ENCODE data around the gene ACBD3.
"Not testable (repeated sequence)": the region's sequence is repeated elsewhere in the genome, so short reads cannot be mapped to it uniquely, and the experiment has no call there.

ACBD3 gene

DNA sequence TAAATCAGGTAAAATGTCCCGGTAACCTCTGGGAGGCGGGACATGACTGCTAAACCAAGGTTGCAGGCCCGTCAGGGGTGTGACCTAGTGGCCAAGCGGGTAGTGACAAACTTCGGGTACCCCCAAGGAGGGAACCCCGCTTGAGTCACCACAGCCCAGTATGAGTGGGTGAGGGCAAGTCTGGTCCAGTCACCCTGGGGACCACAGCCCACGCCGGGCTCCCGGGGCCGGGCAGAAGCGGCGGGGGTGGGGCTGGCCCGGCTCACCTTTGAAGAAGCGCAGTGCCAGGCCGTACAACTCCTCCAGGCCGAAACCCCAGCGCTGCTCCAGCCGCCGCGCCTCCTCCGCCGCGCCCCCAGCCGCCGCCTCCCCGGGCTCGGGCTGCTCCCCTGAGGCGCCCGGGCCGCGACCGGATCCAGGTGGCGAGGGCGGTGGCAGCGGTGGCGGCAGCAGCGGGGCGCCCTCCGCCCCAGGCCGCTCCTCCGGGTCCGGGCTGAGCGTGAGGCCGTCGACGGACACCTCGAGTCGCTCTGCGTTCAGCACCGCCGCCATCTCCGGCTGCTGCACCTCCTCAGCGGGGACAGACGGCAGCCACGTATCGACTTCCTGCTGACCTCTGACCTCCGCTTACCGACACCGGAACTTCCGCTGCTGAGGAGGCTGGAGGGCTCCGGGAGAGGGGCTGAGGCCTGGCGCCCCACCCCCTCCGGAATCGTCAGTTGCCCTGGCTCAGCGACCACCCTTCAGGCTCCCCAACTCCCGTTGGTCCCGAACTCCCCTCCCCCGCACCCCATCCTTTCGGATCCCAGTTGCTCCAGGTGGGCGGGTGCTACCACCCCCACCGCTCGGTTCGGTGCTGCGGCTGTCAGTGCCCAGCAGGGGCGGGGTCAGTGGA, at the start of gene ACBD3:
Gene ACBD3 (minus strand): TSS at position 618 of the 895 bp plus-strand sequence. CDS start 66 bp downstream, at position 552.
- peak; percentile 72 to 75 for DNase-seq (ENCODE audit: low read depth in 2 of 2)

DNA sequence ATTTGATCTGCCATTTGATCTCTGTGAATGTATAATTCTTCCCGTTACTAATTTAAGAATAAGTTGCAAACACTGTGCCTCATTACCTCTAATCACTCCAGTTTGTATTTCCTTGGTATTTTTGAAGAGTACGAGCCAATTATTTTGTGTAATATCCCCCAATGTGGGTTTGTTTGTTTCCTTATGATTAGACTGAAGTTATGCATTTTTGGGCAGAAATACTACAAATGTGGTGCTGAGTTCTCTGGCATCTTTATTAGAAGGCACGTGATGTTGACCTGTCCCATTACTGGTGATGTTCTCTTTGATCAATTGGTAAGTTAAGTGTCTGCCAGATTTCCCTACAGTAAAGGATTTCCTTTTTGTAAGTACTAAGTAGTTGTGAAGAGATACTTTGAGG, 47.3 kb upstream of the ACBD3 start:
- no peak for DNase-seq (ENCODE audit: low read depth in 2 of 2)

- DNase-seq (ENCODE audit: low read depth in 2 of 2) = no peak
Measured at GRCh38 chr1:226233293-226233692, 46.8 kb upstream of the ACBD3 start.

- DNase-seq (ENCODE audit: low read depth in 2 of 2) = no peak
Measured at GRCh38 chr1:226226601-226227000, 40.1 kb upstream of the ACBD3 start.

- no peak for DNase-seq (ENCODE audit: low read depth in 2 of 2)
Measured at GRCh38 chr1:226223786-226224244, 37.3 kb upstream of the ACBD3 start.

DNA sequence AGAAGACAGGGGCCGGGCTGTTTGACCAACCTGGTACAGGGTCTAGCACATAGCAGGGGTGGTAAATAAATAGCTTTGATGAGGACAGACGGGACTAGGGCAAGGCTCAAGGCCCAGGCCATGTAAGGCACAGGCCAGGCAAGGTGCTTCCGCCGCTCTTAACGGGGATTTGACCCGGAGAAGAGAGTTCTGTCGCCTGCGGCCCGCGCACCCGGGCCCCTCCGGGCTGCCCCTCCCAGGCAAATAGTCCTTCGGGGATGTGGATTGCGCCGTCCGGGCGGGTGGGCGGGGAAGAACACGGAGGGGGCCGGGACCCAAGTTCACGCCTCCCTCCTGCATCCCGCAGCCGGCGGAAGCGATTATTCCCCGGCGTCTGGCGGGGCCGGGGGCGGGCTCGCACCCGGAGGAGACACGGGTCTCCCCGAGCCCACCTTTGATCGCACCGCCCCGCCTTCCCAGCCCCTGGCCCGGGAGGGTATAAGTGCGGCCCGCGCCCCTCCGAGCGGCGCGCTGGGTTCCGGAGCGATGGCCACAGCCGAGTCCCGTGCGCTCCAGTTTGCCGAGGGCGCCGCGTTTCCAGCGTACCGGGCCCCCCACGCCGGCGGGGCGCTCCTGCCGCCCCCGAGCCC, 36.7 kb upstream of the ACBD3 start, which contains the start of gene MIXL1:
Gene MIXL1 (plus strand): TSS at position 508 of the 629 bp plus-strand sequence. CDS start 18 bp downstream, at position 526.
- DNase-seq (ENCODE audit: low read depth in 2 of 2) = no peak

DNA sequence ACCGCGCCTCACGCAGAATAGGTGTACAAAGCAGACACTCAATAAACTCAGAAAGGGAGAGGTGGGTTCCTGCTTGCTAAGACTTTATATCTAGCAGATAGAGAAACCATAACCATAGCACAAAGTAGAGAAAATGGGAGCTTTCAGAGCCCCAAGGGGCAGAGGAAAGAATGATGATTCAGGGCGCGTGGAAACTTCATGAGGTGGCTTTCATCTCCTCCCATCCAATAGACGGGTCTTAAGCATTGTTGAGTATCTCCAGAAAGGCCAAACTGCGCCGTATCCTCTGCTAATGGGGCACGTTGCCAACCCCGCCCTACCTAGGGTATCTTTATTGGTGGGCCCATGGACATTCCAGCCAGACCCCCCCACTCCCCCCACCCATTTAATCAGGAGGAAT, 36.1 kb upstream of the ACBD3 start:
- no peak for DNase-seq (ENCODE audit: low read depth in 2 of 2)

GRCh38 chr1:226220473-226221189, 34.1 kb upstream of the ACBD3 start:
- no peak for DNase-seq (ENCODE audit: low read depth in 2 of 2)

DNA sequence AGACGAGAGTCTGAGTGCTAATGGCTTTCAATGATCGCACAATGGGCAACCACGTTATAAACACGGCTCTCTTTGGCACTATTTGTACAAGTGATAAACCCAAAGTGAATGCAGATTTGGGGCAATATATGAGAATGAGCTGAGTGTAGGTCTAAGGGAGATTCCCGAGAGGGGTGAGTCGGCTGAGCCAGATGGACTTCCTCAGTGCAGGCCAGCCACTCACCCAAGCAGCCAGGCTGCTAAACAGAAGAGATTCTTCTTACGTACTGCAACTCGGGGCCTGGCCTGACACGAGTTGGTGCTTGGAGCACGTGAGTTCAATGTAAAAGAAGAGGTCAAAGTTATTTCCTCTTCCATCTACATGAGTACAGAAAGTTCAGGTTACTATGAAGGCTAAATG, 30.7 kb upstream of the ACBD3 start:
- DNase-seq (ENCODE audit: low read depth in 2 of 2) = no peak

GRCh38 chr1:226216056-226216455, 29.5 kb upstream of the ACBD3 start:
- DNase-seq (ENCODE audit: low read depth in 2 of 2) = no peak

- DNase-seq (ENCODE audit: low read depth in 2 of 2) = no peak
Measured at GRCh38 chr1:226215239-226215638, 28.7 kb upstream of the ACBD3 start.

GRCh38 chr1:226212545-226212944, 26.0 kb upstream of the ACBD3 start:
- DNase-seq (ENCODE audit: low read depth in 2 of 2) = no peak

- DNase-seq (ENCODE audit: low read depth in 2 of 2) = no peak
Measured at GRCh38 chr1:226211181-226211821, 24.8 kb upstream of the ACBD3 start.

GRCh38 chr1:226210571-226211176, 24.1 kb upstream of the ACBD3 start:
- no peak for DNase-seq (ENCODE audit: low read depth in 2 of 2)

GRCh38 chr1:226209307-226210059, 22.9 kb upstream of the ACBD3 start:
- DNase-seq (ENCODE audit: low read depth in 2 of 2) = no peak

DNA sequence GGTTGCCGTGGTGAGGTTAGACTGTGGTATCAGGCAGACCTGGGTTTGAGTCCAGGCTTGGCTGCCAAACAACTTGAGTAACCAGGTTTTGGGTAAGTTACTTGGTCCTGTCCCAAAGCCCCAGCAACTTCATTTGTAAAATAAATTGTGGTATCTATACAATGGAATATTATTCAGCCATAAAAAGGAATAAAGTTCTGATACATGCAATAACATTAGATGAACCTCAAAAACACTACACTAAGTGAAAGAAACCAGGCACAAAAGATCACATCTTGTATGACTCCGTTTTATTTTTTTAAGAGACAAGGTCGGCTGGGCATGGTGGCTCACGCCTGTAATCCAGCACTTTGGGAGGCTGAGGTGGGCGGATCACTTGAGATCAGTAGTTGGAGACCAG, 20.5 kb upstream of the ACBD3 start:
- DNase-seq (ENCODE audit: low read depth in 2 of 2) = no peak

- DNase-seq (ENCODE audit: low read depth in 2 of 2) = no peak
Measured at GRCh38 chr1:226204198-226204597, 17.7 kb upstream of the ACBD3 start.

- no peak for DNase-seq (ENCODE audit: low read depth in 2 of 2)
Measured at GRCh38 chr1:226203655-226204054, 17.1 kb upstream of the ACBD3 start.

DNA sequence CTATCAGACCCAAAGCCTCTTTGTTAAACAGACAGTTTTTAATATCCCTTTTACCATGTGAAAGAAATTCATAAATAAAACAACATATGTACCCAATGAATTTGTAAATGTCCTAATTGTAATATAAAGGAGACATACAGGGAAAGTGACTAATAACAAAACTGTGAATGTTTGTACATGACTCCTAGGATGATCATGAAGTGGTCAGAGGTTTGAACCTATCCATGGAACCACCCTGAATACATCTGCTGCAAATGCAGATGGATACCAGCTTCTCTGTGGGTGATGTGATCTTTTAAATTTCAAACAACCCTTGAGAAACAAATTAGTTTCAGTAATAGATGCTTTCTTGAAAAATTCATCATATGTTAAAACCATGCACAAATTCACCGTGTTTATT, 16.7 kb upstream of the ACBD3 start:
- DNase-seq (ENCODE audit: low read depth in 2 of 2) = no peak

DNA sequence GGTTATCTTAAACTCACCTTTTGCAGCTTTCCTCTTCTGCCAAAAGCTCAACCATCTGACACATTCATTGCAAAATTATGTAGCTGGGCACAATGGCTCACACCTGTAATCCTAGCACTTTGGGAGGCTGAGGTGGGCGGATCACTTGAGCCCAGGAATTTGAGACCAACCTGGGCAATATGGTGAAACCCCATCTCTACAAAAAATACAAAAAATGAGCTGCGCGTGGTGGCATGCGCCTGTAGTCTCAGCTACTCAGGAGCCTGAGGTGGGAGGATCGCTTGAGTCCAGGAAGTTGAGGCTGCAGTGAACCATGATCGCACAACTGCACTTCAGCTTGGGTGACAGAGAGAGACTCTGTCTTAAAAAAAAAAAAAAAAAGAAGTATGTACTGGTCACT, 16.1 kb upstream of the ACBD3 start:
- not testable (repeated sequence) for DNase-seq (ENCODE audit: low read depth in 2 of 2)

DNA sequence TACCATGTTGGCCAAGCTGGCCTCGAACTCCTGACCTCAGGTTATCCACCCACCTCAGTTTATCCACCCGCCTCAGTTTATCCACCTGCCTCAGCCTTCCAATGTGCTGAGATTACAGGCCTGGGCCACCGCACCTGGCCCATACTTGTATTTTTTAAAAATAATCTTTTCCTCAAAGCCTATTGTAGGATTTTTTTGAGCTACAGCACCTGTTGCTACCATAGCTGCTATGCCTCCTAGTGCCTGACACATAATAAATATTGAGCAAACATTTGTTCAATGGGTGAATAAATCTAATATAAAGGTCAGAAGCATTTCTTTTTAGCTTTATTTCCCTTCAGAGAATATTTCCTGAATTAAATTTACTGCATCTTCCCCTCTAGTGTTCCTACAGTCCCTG, 15.7 kb upstream of the ACBD3 start:
- no peak for DNase-seq (ENCODE audit: low read depth in 2 of 2)

Measured in stimulated activated CD4-positive, alpha-beta T cell treated with anti-CD3 and anti-CD28 coated beads, Interleukin-15, amount 100 ng/mL, for 48 hours (primary cell).